ENCODE measurements around the gene ANKRD13B. TPM values are rescaled to one million over a fixed set of nuclear protein-coding genes. Genes with fewer than 3 reads are reported as not detected.

The ANKRD13B gene
- total RNA-seq, 1 donor from 2014 or later: 27.5 TPM

DNA sequence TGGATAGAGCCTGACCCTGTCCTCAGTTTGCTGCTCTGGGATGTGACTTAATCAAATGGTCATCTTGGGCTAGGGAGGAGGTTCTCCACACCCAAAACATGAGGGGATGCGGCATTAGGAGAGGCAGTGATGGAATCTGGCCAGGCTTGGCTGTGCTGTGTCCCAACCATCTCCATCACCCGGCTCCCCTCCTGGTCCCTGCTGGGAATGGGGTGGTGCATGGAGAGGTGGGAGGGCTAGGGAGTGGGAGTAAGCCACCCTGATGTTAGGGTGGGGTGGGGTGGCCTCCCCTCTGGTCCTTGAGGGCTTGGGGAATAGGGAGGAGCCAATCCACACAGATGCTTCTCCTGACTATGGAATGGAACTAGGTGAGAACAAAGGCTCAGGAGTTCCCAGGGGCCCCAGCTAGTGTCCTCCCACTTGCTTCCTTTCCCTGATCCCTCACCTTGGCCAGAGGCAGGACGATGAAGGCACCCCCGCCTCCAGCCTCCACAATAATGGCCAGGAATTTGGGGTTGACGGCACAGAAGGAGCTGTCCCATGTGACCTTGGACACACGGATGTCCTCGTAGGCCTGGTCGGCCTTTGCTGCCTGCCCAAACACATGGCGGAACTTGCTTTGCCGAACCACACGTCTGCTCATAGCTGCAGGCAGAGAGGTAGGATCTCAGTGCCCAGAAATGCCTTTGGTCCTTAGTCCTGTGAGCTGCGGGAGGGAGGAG, 28.0 kb downstream of the ANKRD13B start:
- H3K36me3 Mint-ChIP-seq (ENCODE audit: insufficient read depth): peaks cover 2% of the 10 kb centered on the region
- H3K9me3 Mint-ChIP-seq (ENCODE audit: low read depth): no peaks in the 10 kb centered on the region
- H3K4me3 Mint-ChIP-seq (ENCODE audit: low read depth): no peak overlapping the region
- H3K27ac Mint-ChIP-seq: no peak overlapping the region
- peaks cover 88% of the 10 kb centered on the region for H3K27me3 Mint-ChIP-seq
- H3K4me1 Mint-ChIP-seq (ENCODE audit: low read depth): peaks cover 3% of the 10 kb centered on the region
- TF ChIP-seq, protein P1, sequence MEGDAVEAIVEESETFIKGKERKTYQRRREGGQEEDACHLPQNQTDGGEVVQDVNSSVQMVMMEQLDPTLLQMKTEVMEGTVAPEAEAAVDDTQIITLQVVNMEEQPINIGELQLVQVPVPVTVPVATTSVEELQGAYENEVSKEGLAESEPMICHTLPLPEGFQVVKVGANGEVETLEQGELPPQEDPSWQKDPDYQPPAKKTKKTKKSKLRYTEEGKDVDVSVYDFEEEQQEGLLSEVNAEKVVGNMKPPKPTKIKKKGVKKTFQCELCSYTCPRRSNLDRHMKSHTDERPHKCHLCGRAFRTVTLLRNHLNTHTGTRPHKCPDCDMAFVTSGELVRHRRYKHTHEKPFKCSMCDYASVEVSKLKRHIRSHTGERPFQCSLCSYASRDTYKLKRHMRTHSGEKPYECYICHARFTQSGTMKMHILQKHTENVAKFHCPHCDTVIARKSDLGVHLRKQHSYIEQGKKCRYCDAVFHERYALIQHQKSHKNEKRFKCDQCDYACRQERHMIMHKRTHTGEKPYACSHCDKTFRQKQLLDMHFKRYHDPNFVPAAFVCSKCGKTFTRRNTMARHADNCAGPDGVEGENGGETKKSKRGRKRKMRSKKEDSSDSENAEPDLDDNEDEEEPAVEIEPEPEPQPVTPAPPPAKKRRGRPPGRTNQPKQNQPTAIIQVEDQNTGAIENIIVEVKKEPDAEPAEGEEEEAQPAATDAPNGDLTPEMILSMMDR (IDR thresholded peaks at IDR 0.05; ENCODE audit: unreplicated experiment): no peak
- no peak for DNase-seq (ENCODE audit: low spot score, unreplicated experiment)

DNA sequence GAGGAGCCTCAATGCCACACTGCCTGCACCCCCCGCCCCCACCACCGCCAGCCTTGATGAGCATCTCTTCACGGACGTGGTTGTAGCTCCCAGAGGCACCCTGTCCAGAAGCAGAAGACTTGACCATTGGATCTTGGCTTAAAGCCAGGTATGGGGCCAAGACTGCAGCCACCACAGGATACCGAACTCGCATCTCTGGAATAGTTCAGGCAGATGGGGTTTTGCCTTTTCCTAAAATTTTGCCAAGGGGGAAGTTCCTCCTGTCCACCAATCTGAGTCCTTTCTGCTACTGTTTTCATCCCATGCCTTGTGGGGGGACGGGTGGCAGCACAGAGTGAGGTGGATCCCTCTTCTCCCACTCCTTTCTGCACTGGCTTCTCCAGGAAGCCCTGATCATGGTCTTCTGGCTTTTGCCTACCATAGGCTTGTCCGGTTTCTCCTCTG, 28.8 kb downstream of the ANKRD13B start:
- H3K27ac Mint-ChIP-seq: peak overlapping the region; percentile 62
- H3K9me3 Mint-ChIP-seq (ENCODE audit: low read depth): no peaks in the 10 kb centered on the region
- peaks cover 80% of the 10 kb centered on the region for H3K27me3 Mint-ChIP-seq
- peaks cover 3% of the 10 kb centered on the region for H3K4me1 Mint-ChIP-seq (ENCODE audit: low read depth)
- no peak for DNase-seq (ENCODE audit: low spot score, unreplicated experiment)
- TF ChIP-seq, protein P1 (IDR thresholded peaks at IDR 0.05; ENCODE audit: unreplicated experiment): no peak
- no peak overlapping the region for H3K4me3 Mint-ChIP-seq (ENCODE audit: low read depth)
- H3K36me3 Mint-ChIP-seq (ENCODE audit: insufficient read depth): peaks cover 2% of the 10 kb centered on the region

DNA sequence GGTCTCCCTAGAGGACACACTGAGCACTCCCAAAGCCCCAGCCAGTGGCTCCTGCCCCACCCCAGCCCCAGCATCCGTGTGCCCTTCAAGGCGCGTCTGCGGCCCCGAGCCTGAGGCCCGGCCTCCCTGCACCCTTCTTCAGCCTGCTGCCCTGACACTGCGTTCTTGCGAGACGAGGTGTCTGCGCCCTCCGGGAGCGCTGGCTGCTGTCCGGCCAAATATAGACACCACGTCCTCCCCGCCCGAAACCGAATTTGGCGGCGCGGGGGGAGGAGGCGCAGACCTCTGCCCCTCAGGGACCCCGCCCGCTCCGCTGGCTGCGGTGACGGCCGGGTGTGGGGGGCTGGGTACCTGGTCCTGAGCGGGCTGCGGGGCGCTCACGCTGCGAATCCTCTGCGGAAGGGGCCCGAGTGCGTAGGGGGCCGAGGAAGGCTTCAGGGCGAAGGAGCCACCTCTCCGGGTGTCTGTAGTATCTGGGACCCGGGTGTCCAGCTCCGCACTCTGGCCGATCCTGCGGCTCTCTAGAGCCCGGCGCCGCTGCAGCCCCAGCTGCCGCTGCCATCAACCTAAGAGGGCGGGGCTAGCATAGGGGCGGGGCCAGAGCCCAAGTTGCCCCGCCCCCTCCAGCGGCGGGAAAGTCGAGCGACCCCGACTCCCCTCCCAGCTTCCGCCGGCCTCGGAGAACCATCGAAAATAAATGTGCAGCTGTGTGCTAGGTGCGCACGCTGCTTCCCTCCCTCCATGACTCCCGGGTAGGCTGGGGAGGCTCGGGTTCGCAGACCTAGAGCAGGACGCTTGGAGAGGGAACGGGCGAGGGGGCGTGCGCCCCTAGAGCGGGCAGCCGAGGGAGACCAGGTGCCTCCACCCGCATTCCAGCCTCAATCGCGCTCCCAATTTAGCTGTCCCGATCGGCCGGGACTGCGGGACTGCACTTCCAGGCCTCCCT, 29.7 kb downstream of the ANKRD13B start, which contains the start of gene CORO6:
CORO6 (minus strand) TSS at position 576 of the 946 bp plus-strand sequence. CDS start 1,491 bp downstream, outside the sequence.
- TF ChIP-seq, protein P1 (IDR thresholded peaks at IDR 0.05; ENCODE audit: unreplicated experiment): no peak
- Mint-ChIP-seq H3K4me1 (ENCODE audit: low read depth) (no peaks in the 10 kb centered on the region), H3K27me3 (peaks cover 72% of the 10 kb centered on the region), H3K36me3 (ENCODE audit: insufficient read depth) (peaks cover 2% of the 10 kb centered on the region), H3K27ac (peak within 1 kb of the TSS; percentile 62), H3K4me3 (ENCODE audit: low read depth) (peak within 1 kb of the TSS; percentile 68), H3K9me3 (ENCODE audit: low read depth) (no peaks in the 10 kb centered on the region)
- peak; percentile 63 for DNase-seq (ENCODE audit: low spot score, unreplicated experiment)

DNA sequence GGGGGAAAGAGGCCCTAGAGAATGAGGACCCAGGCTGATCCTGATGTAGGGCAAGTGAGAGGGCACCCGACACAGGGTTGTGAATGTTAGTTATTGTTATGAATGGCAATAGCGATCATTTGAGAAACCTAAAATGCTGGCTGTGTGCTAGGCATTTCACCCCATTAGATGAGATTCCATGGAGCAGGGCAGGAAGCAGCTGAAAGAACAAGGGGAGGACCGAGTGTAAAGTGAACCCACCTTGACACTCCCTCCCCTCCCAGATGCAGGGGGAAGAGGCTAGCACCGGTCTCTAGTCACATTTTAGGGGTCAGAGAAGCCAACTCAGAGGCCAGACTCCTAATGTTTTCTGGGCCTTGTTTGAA, 30.3 kb downstream of the ANKRD13B start:
- no peaks in the 10 kb centered on the region for H3K4me1 Mint-ChIP-seq (ENCODE audit: low read depth)
- no peak overlapping the region for H3K27ac Mint-ChIP-seq
- peak overlapping the region; percentile 68 for H3K4me3 Mint-ChIP-seq (ENCODE audit: low read depth)
- peaks cover 2% of the 10 kb centered on the region for H3K36me3 Mint-ChIP-seq (ENCODE audit: insufficient read depth)
- H3K27me3 Mint-ChIP-seq: peaks cover 69% of the 10 kb centered on the region
- no peak for DNase-seq (ENCODE audit: low spot score, unreplicated experiment)
- no peaks in the 10 kb centered on the region for H3K9me3 Mint-ChIP-seq (ENCODE audit: low read depth)
- TF ChIP-seq, protein P1 (IDR thresholded peaks at IDR 0.05; ENCODE audit: unreplicated experiment): no peak

DNA sequence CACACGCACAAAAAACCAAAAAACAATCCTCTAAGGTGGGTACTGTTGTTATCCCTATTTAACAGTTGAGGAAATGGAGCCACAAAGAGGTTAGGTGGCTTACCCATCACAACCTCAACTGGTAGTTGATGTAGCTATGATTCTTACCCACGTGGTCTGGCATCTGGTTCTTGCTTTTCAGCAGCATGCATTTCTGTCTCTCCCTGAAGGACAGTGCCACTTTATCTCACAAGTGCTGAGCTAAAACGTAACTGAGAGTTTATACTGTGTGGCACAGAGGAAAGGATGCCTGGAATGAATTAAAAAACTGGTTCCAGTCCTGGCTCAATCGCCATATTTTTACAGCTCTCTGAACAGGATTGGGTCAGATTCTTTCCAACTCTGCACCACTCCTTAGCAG, 31.7 kb downstream of the ANKRD13B start:
- Mint-ChIP-seq H3K4me3 (ENCODE audit: low read depth) (no peak overlapping the region), H3K4me1 (ENCODE audit: low read depth) (no peaks in the 10 kb centered on the region), H3K27me3 (peaks cover 56% of the 10 kb centered on the region), H3K9me3 (ENCODE audit: low read depth) (no peaks in the 10 kb centered on the region), H3K27ac (no peak overlapping the region), H3K36me3 (ENCODE audit: insufficient read depth) (peaks cover 2% of the 10 kb centered on the region)
- no peak for DNase-seq (ENCODE audit: low spot score, unreplicated experiment)
- TF ChIP-seq, protein P1 (IDR thresholded peaks at IDR 0.05; ENCODE audit: unreplicated experiment): no peak

Data from progenitor cell of endocrine pancreas (in vitro differentiated cells).